Thoracic aorta (tissue), 2 donors: ENCODE measurements around the gene MYCBPAP. TPM values are rescaled to one million over a fixed set of nuclear protein-coding genes. Genes with fewer than 3 reads are reported as not detected.

ENCODE experiments used
- ATAC-seq: fragments of 150-250 bp; one replicate; pipeline ENCODE4 v1.8.0; 2017; ENCODE audit warnings: low read depth; ENCODE audit not compliant: insufficient number of reproducible peaks, low FRiP score
- DNase-seq: peaks from one replicate; pipeline ENCODE4 v3.0.0-alpha.2; 2020; ENCODE audit warnings: low spot score
- H3K27ac ChIP-seq, 2 donors: fragments of 200-600 bp; sonication (generic); 1 replicate in 1 of 2; 2 replicates in 1 of 2; pipeline ENCODE4 v1.5.1; 2016; ENCODE audit warnings: mild to moderate bottlenecking in 2 of 2, moderate library complexity in 2 of 2
- H3K27me3 ChIP-seq: fragments of 200-600 bp; sonication (generic); replicated peaks from 2 replicates; pipeline ENCODE4 v1.6.0; 2016; ENCODE audit warnings: mild to moderate bottlenecking; ENCODE audit not compliant: insufficient read depth
- H3K36me3 ChIP-seq: fragments of 200-600 bp; sonication (generic); one replicate; pipeline ENCODE4 v1.5.1; 2016
- H3K4me1 ChIP-seq, 2 donors: fragments of 200-600 bp; sonication (generic); 1 replicate in 1 of 2; 2 replicates in 1 of 2; pipeline versions ENCODE4 v1.5.1 to v1.6.0; 2016; ENCODE audit warnings: low read depth in 2 of 2, mild to moderate bottlenecking in 1 of 2; ENCODE audit not compliant: control insufficient read depth in 1 of 2
- H3K4me3 ChIP-seq: fragments of 200-600 bp; sonication (generic); 2 replicates; pipeline ENCODE4 v1.5.1; 2016; ENCODE audit warnings: mild to moderate bottlenecking
- H3K9me3 ChIP-seq: fragments of 200-600 bp; sonication (generic); 2 replicates; pipeline ENCODE4 v1.5.1; 2016
- CTCF ChIP-seq: fragments of 200-600 bp; sonication (generic); IDR thresholded peaks from one replicate; pipeline ENCODE4 v1.5.1; 2019; ENCODE audit warnings: antibody characterized with exemption
- total RNA-seq, 2 donors: library from RNA; depleted of rRNA; stranded (reverse); fragments of >200 nt; gene quantifications; one replicate each; pipeline versions ENCODE4 v1.1.0 to v1.2.3, GENCODE V29; 2016

Gene MYCBPAP
- under 1 TPM; 0.56 to 0.68 TPM for total RNA-seq

- Histone ChIP-seq H3K36me3 (no peaks in the 10 kb centered on the region), H3K27ac (peak within 1 kb of the TSS; percentile 53 to 61), H3K9me3 (no peaks in the 10 kb centered on the region), H3K27me3 (no peaks in the 10 kb centered on the region), H3K4me1 (peaks cover 6 to 14% of the 10 kb centered on the region in 2 donors), H3K4me3 (peak within 1 kb of the TSS; percentile 76)
- ATAC-seq (peak; percentile 53), DNase-seq (peak; percentile 43)
- peak; percentile 26 for TF ChIP-seq CTCF
These were observed at the start of gene MYCBPAP for GRCh38 chr17:50507871-50508572. MYCBPAP (plus strand) TSS chr17:50508439; CDS start chr17:50508675, 236 bp downstream.

GRCh38 chr17:50458701-50459676 is 49.2 kb upstream of the MYCBPAP start:
- Histone ChIP-seq H3K4me1 (no peaks in the 10 kb centered on the region), H3K4me3 (no peak overlapping the region), H3K27me3 (no peaks in the 10 kb centered on the region), H3K27ac (no peak overlapping the region), H3K9me3 (no peaks in the 10 kb centered on the region), H3K36me3 (no peaks in the 10 kb centered on the region)
- TF ChIP-seq CTCF: no peak
- DNase-seq: no peak
- no peak for ATAC-seq

- no peaks in the 10 kb centered on the region for H3K9me3 ChIP-seq
- no peak for TF ChIP-seq CTCF
These were observed 48.5 kb upstream of the MYCBPAP start for GRCh38 chr17:50459756-50460155.

GRCh38 chr17:50460831-50461526 is 47.3 kb upstream of the MYCBPAP start:
- no peak for DNase-seq
- H3K36me3 ChIP-seq: no peaks in the 10 kb centered on the region
- H3K27ac ChIP-seq: no peak overlapping the region
- no peak overlapping the region for H3K4me3 ChIP-seq
- no peaks in the 10 kb centered on the region for H3K9me3 ChIP-seq
- H3K27me3 ChIP-seq: no peaks in the 10 kb centered on the region
- no peaks in the 10 kb centered on the region for H3K4me1 ChIP-seq
- TF ChIP-seq CTCF: no peak
- ATAC-seq: no peak

More at GRCh38 chr17:50459756-50460155, 48.5 kb upstream of the MYCBPAP start:
- H3K4me3 ChIP-seq: no peak overlapping the region
- H3K27me3 ChIP-seq: no peaks in the 10 kb centered on the region
- no peak overlapping the region for H3K27ac ChIP-seq
- H3K4me1 ChIP-seq: no peaks in the 10 kb centered on the region
- ATAC-seq (no peak), DNase-seq (no peak)
- no peaks in the 10 kb centered on the region for H3K36me3 ChIP-seq
